ENCODE measurements around the gene MMP24.

MMP24 gene

GRCh38 chr20:35319192-35319870 lies 92.8 kb downstream of the MMP24 start:
- peaks cover 0 to 13% of the 10 kb centered on the region in 2 donors for H3K36me3 ChIP-seq (ENCODE audit: control insufficient read depth in 1 of 2, insufficient read depth in 2 of 2, low read length in 2 of 2)
- H3K27me3 ChIP-seq (ENCODE audit: control insufficient read depth in 1 of 2, insufficient read depth in 2 of 2, low read length in 2 of 2), result no peaks in the 10 kb centered on the region
- H3K27ac ChIP-seq (ENCODE audit: low read depth, low read length), result no peak overlapping the region

GRCh38 chr20:35319871-35320197 lies 93.3 kb downstream of the MMP24 start:
- peaks cover 0 to 8% of the 10 kb centered on the region in 2 donors for H3K36me3 ChIP-seq (ENCODE audit: control insufficient read depth in 1 of 2, insufficient read depth in 2 of 2, low read length in 2 of 2)
- H3K9ac ChIP-seq (ENCODE audit: low read depth in 1 of 2, low read length in 2 of 2), result peak overlapping the region in 1 of 2 donors; percentile 24
- H3K27ac ChIP-seq (ENCODE audit: low read depth, low read length), result no peak overlapping the region
- peaks cover 12 to 34% of the 10 kb centered on the region in 2 donors for H3K4me1 ChIP-seq (ENCODE audit: control insufficient read depth in 1 of 2, insufficient read depth in 2 of 2, low read length in 2 of 2)
- H3K4me3 ChIP-seq (ENCODE audit: low read depth in 1 of 2, low read length in 2 of 2), result no peak overlapping the region
- no peaks in the 10 kb centered on the region for H3K9me3 ChIP-seq (ENCODE audit: control insufficient read depth in 1 of 2, low read length in 2 of 2)
- no peaks in the 10 kb centered on the region for H3K27me3 ChIP-seq (ENCODE audit: control insufficient read depth in 1 of 2, insufficient read depth in 2 of 2, low read length in 2 of 2)

More at GRCh38 chr20:35319192-35319870, 92.8 kb downstream of the MMP24 start:
- no peak overlapping the region for H3K4me3 ChIP-seq (ENCODE audit: low read depth in 1 of 2, low read length in 2 of 2)
- no peaks in the 10 kb centered on the region for H3K9me3 ChIP-seq (ENCODE audit: control insufficient read depth in 1 of 2, low read length in 2 of 2)
- peaks cover 12 to 34% of the 10 kb centered on the region in 2 donors for H3K4me1 ChIP-seq (ENCODE audit: control insufficient read depth in 1 of 2, insufficient read depth in 2 of 2, low read length in 2 of 2)
- peak overlapping the region in 1 of 2 donors; percentile 24 for H3K9ac ChIP-seq (ENCODE audit: low read depth in 1 of 2, low read length in 2 of 2)

- Histone ChIP-seq H3K4me1 (ENCODE audit: control insufficient read depth in 1 of 2, insufficient read depth in 2 of 2, low read length in 2 of 2) (peaks cover 14 to 38% of the 10 kb centered on the region in 2 donors), H3K9ac (ENCODE audit: low read depth in 1 of 2, low read length in 2 of 2) (no peak overlapping the region), H3K4me3 (ENCODE audit: low read depth in 1 of 2, low read length in 2 of 2) (no peak overlapping the region), H3K9me3 (ENCODE audit: control insufficient read depth in 1 of 2, low read length in 2 of 2) (no peaks in the 10 kb centered on the region), H3K27me3 (ENCODE audit: control insufficient read depth in 1 of 2, insufficient read depth in 2 of 2, low read length in 2 of 2) (no peaks in the 10 kb centered on the region), H3K36me3 (ENCODE audit: control insufficient read depth in 1 of 2, insufficient read depth in 2 of 2, low read length in 2 of 2) (peaks cover 0 to 5% of the 10 kb centered on the region in 2 donors), H3K27ac (ENCODE audit: low read depth, low read length) (no peak overlapping the region)
These were observed 94.1 kb downstream of the MMP24 start for GRCh38 chr20:35320396-35321126.

- no peak overlapping the region for H3K9ac ChIP-seq (ENCODE audit: low read depth in 1 of 2, low read length in 2 of 2)
- H3K4me1 ChIP-seq (ENCODE audit: control insufficient read depth in 1 of 2, insufficient read depth in 2 of 2, low read length in 2 of 2), result peaks cover 19 to 44% of the 10 kb centered on the region in 2 donors
- H3K36me3 ChIP-seq (ENCODE audit: control insufficient read depth in 1 of 2, insufficient read depth in 2 of 2, low read length in 2 of 2), result peaks cover 0 to 4% of the 10 kb centered on the region in 2 donors
- no peak overlapping the region for H3K27ac ChIP-seq (ENCODE audit: low read depth, low read length)
- no peak overlapping the region for H3K4me3 ChIP-seq (ENCODE audit: low read depth in 1 of 2, low read length in 2 of 2)
- no peaks in the 10 kb centered on the region for H3K9me3 ChIP-seq (ENCODE audit: control insufficient read depth in 1 of 2, low read length in 2 of 2)
- no peaks in the 10 kb centered on the region for H3K27me3 ChIP-seq (ENCODE audit: control insufficient read depth in 1 of 2, insufficient read depth in 2 of 2, low read length in 2 of 2)
These were observed 98.9 kb downstream of the MMP24 start for GRCh38 chr20:35325401-35325800.

GRCh38 chr20:35326021-35326739 lies 99.7 kb downstream of the MMP24 start:
- H3K27me3 ChIP-seq (ENCODE audit: control insufficient read depth in 1 of 2, insufficient read depth in 2 of 2, low read length in 2 of 2), result no peaks in the 10 kb centered on the region
- H3K9me3 ChIP-seq (ENCODE audit: control insufficient read depth in 1 of 2, low read length in 2 of 2), result no peaks in the 10 kb centered on the region
- H3K4me1 ChIP-seq (ENCODE audit: control insufficient read depth in 1 of 2, insufficient read depth in 2 of 2, low read length in 2 of 2), result peaks cover 19 to 40% of the 10 kb centered on the region in 2 donors
- no peak overlapping the region for H3K9ac ChIP-seq (ENCODE audit: low read depth in 1 of 2, low read length in 2 of 2)
- no peaks in the 10 kb centered on the region for H3K36me3 ChIP-seq (ENCODE audit: control insufficient read depth in 1 of 2, insufficient read depth in 2 of 2, low read length in 2 of 2)
- H3K27ac ChIP-seq (ENCODE audit: low read depth, low read length), result peak overlapping the region; percentile 47
- no peak overlapping the region for H3K4me3 ChIP-seq (ENCODE audit: low read depth in 1 of 2, low read length in 2 of 2)

Measured in duodenal mucosa (tissue), 2 donors.